ENCODE measurements around the gene EHHADH. TPM values are rescaled to one million over a fixed set of nuclear protein-coding genes. Genes with fewer than 3 reads are reported as not detected.
"Not testable (repeated sequence)": the region's sequence is repeated elsewhere in the genome, so short reads cannot be mapped to it uniquely, and the experiment has no call there.

Gene EHHADH
- total RNA-seq, 1 experiment from 2014 or later = 10.2 TPM

GRCh38 chr3:185253133-185253532, 716 bp downstream of the EHHADH start:
- DNase-seq (ENCODE audit: low spot score) = not testable (repeated sequence)

- no peak for DNase-seq (ENCODE audit: low spot score)
Measured at GRCh38 chr3:185251272-185251671, 2.6 kb downstream of the EHHADH start.

GRCh38 chr3:185250653-185251052, 3.2 kb downstream of the EHHADH start:
- no peak for DNase-seq (ENCODE audit: low spot score)

GRCh38 chr3:185250247-185250646, 3.6 kb downstream of the EHHADH start:
- DNase-seq (ENCODE audit: low spot score) = no peak

- DNase-seq (ENCODE audit: low spot score) = no peak
Measured at GRCh38 chr3:185242642-185243041, 11.2 kb downstream of the EHHADH start.

- no peak for DNase-seq (ENCODE audit: low spot score)
Measured at GRCh38 chr3:185236969-185237368, 16.9 kb downstream of the EHHADH start.

- no peak for DNase-seq (ENCODE audit: low spot score)
Measured at GRCh38 chr3:185233328-185233727, 20.5 kb downstream of the EHHADH start.

- not testable (repeated sequence) for DNase-seq (ENCODE audit: low spot score)
Measured at GRCh38 chr3:185226526-185226925, 27.3 kb downstream of the EHHADH start.

- peak; percentile 4 for DNase-seq (ENCODE audit: low spot score)
Measured at GRCh38 chr3:185225523-185225922, 28.3 kb downstream of the EHHADH start.

- no peak for DNase-seq (ENCODE audit: low spot score)
Measured at GRCh38 chr3:185225080-185225479, 28.8 kb downstream of the EHHADH start.

GRCh38 chr3:185221203-185221602, 32.6 kb downstream of the EHHADH start:
- DNase-seq (ENCODE audit: low spot score) = no peak

GRCh38 chr3:185216607-185216958, 37.3 kb downstream of the EHHADH start:
- DNase-seq (ENCODE audit: low spot score) = peak; percentile 12

- DNase-seq (ENCODE audit: low spot score) = no peak
Measured at GRCh38 chr3:185215873-185216606, 37.8 kb downstream of the EHHADH start.

- no peak for DNase-seq (ENCODE audit: low spot score)
Measured at GRCh38 chr3:185212559-185212958, 41.3 kb downstream of the EHHADH start.

- no peak for DNase-seq (ENCODE audit: low spot score)
Measured at GRCh38 chr3:185212086-185212485, 41.8 kb downstream of the EHHADH start.

- DNase-seq (ENCODE audit: low spot score) = no peak
Measured at GRCh38 chr3:185210621-185211142, 43.2 kb downstream of the EHHADH start.

GRCh38 chr3:185208823-185209222, 45.0 kb downstream of the EHHADH start:
- DNase-seq (ENCODE audit: low spot score) = no peak

GRCh38 chr3:185207931-185208746, 45.7 kb downstream of the EHHADH start:
- DNase-seq (ENCODE audit: low spot score) = peak; percentile 3

- no peak for DNase-seq (ENCODE audit: low spot score)
Measured at GRCh38 chr3:185207481-185207880, 46.4 kb downstream of the EHHADH start.

- DNase-seq (ENCODE audit: low spot score) = peak; percentile 4
Measured at GRCh38 chr3:185205865-185206264, 48.0 kb downstream of the EHHADH start.

- DNase-seq (ENCODE audit: low spot score) = no peak
Measured at GRCh38 chr3:185204894-185205293, 49.0 kb downstream of the EHHADH start.

GRCh38 chr3:185200639-185201038, 53.2 kb downstream of the EHHADH start:
- peak; percentile 53 for DNase-seq (ENCODE audit: low spot score)

- no peak for DNase-seq (ENCODE audit: low spot score)
Measured at GRCh38 chr3:185199671-185200070, 54.2 kb downstream of the EHHADH start.
